Omental fat pad (tissue), 4 donors: ENCODE measurements around the gene HCRTR2. TPM values are rescaled to one million over a fixed set of nuclear protein-coding genes. Genes with fewer than 3 reads are reported as not detected.

Experiments
- ATAC-seq: fragments of 150-250 bp; one replicate; pipeline ENCODE4 v1.9.1; 2016; ENCODE audit warnings: mild to moderate bottlenecking, moderate library complexity; ENCODE audit not compliant: low FRiP score
- DNase-seq: peaks from one replicate; pipeline ENCODE4 v3.0.0-alpha.2; 2019; ENCODE audit warnings: low spot score
- total RNA-seq, 4 donors: library from RNA; depleted of rRNA; stranded (reverse); fragments of >200 nt; gene quantifications; one replicate each; pipeline ENCODE4 v1.1.0, GENCODE V29; 2016
- TF ChIP-seq, protein P1 (sequence below), 3 donors: fragments of 450-650 bp; IDR thresholded peaks; one replicate each; pipeline ENCODE4 v1.5.1; 2016 to 2017; ENCODE audit warnings: antibody characterized with exemption in 3 of 3, mild to moderate bottlenecking in 3 of 3, moderate library complexity in 2 of 3

The HCRTR2 gene
- total RNA-seq, 4 donors from 2014 or later, result not detected

DNA sequence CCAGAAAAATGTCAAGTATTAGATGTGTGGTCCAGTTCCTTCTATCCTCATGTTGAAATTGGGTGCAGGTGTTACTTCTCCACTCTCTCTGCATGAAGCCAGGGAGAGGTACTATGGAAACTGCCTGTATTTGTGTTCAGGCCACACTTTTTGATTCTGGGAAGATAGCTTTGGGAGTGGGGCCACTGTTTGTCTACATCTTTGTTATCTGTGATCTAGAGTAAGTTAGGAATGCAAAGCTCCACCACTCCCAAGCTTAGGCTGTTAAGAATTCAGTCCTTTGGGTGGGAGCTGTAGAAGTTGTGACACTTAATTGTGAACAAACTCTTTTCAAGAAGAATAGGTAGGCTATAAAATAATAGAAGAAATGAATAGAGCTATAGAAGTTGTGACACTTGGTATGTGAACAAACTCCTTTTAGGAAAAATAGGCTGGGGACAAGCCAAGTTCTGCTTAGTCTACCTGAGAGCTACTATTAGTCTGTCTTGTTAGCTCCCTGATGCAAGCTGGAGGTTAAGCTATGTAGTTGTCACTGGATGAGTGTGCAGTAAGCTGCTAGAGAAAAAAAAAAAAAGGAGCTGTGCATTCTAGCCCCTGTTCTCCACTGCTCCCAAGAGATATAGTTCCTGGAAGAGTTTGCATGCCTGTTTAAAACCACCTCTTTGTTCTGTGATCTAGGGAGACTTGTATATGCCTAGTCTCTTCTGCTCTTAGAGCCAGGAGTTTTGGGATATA lies 145.8 kb downstream of the HCRTR2 start:
- no peak for ATAC-seq
- TF ChIP-seq, protein P1, sequence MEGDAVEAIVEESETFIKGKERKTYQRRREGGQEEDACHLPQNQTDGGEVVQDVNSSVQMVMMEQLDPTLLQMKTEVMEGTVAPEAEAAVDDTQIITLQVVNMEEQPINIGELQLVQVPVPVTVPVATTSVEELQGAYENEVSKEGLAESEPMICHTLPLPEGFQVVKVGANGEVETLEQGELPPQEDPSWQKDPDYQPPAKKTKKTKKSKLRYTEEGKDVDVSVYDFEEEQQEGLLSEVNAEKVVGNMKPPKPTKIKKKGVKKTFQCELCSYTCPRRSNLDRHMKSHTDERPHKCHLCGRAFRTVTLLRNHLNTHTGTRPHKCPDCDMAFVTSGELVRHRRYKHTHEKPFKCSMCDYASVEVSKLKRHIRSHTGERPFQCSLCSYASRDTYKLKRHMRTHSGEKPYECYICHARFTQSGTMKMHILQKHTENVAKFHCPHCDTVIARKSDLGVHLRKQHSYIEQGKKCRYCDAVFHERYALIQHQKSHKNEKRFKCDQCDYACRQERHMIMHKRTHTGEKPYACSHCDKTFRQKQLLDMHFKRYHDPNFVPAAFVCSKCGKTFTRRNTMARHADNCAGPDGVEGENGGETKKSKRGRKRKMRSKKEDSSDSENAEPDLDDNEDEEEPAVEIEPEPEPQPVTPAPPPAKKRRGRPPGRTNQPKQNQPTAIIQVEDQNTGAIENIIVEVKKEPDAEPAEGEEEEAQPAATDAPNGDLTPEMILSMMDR (IDR thresholded peaks at IDR 0.05), result no peak

DNA sequence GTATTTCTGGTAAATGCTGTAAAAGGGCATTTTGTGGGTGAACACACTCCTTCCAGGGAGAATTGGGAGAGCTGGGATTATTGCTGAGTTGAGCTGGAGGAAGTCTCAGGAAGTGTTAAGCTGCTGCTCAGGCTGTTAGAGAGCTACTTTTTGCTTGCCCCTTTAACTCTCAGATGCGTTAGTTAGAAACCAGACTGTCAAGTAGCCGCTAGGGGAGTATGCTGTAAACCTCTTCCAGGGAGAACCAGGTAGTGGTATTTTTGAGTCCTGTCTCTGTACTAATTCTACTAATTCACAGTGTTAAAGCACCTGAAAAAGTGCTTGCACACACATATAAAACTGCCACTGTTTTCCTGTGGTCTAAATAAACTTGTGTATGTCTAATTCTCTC lies 146.4 kb downstream of the HCRTR2 start:
- ATAC-seq (no peak), DNase-seq (no peak)
- TF ChIP-seq, protein P1 (IDR thresholded peaks at IDR 0.05), result no peak

More for the DNA sequence above, 145.8 kb downstream of the HCRTR2 start:
- DNase-seq, result no peak

DNA sequence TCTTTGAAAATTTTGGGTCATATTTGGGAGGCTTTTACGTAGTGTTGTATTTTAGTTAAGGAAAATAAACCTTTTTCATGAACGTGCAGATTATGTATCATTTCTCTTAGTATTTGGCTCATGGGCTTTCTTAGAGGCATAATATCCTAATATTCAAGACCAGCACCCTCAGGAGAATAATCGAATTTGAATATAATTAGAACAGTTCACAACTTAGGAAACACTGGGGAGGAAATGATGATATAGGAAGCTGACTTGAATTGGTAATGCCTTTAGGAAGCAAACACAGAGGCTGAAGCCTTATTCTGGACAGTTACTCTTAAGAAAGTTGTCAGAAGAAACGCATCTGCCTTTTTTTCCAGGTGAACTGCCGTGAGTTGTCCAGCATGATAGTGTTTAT lies 152.9 kb downstream of the HCRTR2 start, which contains the start of gene GFRAL:
Gene GFRAL, plus strand, starts transcription at position 301 of the 400 bp plus-strand sequence. Its CDS starts 86 bp downstream, at position 387.
- DNase-seq (no peak), ATAC-seq (no peak)
- TF ChIP-seq, protein P1 (IDR thresholded peaks at IDR 0.05), result no peak

Other genes starting within 250 kb of the HCRTR2 start
- gene GFRAL, start 153.0 kb downstream of the HCRTR2 start, total RNA-seq, result under 1 TPM in 1 of 4 donors, not detected in 3; 0.47 TPM